CD1c-positive myeloid dendritic cell (primary cell): ENCODE measurements around the gene POGK.
"Not testable (repeated sequence)": the region's sequence is repeated elsewhere in the genome, so short reads cannot be mapped to it uniquely, and the experiment has no call there.

ENCODE experiments used
- DNase-seq: peaks from one replicate; pipeline ENCODE4 v3.0.0-alpha.2; 2016; ENCODE audit errors: extremely low spot score

Gene POGK

DNA sequence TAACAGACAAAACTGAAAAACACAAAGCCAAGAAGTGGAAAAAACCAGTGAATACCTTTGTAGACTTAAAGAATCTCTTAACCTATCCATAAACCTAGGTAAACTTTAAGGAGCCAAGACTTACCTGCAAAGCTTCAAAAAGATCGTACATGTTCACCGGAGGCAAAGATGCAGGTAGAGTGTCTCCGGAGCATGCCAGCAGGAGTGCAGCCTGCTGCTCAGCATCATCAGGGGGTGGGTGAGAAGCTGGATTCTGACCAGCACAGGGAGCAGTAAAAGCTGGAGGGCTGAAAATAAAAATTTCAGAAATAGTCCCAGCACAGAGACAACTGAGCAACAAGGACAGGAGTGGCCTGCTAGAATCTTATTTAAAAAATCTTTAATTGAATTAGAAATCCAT lies 18.7 kb downstream of the POGK start:
- no peak for DNase-seq

DNA sequence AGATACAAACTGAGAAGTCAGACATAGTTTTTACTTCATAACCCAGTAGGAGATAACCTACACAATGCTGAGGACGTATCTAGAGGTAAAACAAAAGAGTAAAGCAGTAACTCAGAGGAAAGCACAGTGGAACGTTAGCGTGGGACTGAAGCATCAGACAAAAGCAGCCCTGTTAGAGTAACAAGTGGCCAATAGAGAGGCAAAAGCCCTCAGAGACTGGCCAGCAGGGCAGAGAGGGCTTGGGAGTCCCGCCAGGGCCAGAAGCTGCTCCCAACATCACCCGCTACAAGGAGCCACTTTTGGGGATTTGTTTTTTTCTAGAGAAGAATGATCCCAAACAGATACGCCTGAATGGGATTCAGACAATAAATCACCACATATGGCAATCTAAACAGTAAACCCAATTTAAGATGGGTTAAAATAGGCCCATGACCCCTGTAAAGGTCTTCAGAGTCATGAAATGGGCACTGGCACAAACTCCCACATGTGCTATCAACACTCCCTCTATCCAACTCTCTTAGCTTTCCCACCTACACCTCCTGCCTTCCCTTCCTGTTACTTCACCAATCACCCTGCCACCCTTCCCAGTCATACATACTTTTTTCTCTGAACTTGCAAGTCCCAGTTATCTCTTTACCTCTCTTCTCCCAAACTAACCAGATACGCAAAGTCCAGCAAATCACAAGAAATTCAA lies 19.6 kb downstream of the POGK start:
- no peak for DNase-seq

DNA sequence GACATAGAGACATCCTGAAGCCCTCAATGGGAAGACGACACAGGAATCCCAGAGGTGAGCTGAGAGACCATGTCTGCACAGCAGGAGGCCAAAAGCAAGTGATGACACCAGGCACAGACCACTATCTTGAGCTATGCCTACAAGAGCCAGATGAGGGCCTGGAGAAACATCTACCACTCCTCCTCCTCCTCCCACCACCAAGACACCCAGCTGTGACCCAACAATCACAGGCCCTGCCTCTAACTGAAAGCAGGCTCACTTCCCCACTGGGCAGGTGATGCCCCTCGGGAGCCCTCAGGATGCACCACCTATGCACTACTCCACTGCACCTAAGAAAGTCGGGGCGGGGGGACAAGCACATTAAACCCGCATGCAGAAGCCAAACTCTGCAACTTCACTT lies 20.3 kb downstream of the POGK start:
- no peak for DNase-seq

DNA sequence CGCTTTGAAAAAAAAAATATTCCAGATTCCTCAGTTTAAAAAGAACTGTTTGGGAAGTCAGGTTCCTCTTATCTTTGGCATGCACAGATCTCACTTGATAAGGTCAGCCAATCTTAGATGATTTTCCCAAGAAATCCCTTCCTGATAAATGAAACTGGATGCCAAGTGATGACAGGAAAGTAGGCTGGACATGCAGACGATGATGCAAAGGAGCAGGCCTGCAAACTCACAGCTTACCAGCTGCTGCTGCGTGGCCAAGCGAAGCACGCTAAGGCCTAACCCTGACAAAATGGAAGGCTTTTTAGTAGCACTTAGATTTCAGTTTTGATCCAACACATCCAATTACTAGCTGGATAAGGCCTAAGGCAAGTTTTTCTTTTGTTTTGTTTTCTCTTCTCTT lies 26.7 kb downstream of the POGK start:
- no peak for DNase-seq

DNA sequence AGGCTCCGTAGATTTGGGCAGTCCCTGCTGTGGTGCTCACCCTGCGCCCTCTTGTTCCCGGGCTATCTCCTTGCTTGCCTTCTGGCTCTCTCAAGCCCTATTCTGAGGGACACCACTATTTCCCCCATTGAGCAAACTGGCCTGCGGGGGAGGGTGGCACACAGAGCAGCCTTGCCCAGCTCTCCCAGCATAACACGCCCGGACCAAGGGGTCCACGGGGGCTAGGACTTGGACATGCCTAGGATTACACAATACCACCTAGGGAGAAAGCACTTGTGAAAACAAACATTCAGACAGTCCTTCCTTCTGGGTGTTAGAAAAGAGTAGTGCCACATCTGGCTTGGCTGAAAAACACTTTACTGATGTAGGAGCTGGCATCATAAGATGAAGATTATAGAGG lies 29.4 kb downstream of the POGK start:
- DNase-seq = no peak

DNA sequence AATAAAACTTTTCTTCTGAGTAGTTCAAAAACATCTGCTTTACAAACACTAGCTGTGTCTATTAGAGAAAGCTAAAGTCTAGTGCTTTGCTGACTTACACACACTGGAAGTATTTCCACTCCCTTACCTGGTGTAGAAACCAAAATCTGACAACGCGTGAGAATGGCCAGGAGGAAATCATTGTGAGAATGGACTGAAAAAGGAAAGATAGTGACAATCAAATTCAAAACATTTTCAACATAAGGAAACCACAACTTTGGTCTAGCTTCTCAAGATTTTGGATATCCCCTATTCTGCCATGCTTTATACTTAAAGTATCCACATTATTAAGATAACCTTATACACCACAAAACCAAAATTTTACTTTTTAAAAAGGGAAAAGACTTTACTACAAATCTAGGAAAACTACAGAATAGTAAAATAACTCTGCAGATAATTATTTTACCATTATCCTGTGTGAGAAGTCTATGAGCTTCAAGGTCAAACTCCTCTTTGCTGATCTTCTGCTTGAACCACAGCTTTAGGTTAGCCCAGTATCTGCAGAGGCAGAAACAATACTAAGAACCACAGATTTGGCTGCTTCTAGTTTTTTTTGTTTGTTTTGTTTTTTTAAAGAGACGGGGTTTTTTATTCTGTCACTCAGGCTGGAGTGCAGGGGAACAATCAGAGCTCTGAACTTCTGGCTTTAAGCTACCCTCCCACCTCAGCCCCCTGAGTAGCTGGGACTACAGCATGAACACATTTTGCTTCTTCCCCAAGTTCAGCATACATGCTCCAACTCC lies 30.2 kb downstream of the POGK start:
- no peak for DNase-seq

DNA sequence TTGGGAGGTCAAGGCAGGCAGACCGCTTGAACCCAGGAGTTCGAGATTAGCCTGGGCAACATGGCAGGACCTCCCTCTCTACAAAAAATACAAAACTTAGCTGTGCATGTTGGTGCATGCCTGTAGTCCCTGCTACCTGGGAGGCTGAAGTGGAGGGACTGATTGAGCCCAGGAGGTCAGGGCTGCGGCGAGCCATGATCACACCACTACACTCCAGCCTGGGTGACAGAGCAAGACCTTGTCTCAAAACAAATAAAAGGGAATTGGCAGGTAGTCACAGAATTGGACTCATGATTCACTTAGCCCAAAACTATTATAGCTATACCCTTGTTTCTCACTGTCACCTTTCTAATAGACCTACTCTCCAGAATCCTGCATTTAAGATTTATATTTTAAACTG lies 31.3 kb downstream of the POGK start:
- no peak for DNase-seq

DNA sequence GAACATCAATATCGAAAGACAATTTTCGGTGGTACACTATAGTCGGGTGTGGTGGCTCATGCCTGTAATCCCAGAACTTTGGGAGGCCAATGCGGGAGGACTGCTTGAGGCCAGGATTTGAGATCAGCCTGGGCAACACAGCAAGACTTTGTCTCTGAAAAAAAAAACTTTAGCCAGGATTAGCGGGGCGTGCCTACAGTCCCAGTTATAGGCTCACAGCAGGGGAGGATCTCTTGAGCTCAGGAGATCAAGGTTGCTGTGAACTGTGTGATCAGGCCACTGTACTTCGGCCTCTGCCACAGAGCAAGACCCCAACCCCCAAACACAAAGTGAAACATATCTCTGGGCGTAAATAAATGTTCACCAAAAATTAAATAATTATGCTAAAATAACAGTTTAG lies 35.2 kb downstream of the POGK start:
- DNase-seq = no peak

DNA sequence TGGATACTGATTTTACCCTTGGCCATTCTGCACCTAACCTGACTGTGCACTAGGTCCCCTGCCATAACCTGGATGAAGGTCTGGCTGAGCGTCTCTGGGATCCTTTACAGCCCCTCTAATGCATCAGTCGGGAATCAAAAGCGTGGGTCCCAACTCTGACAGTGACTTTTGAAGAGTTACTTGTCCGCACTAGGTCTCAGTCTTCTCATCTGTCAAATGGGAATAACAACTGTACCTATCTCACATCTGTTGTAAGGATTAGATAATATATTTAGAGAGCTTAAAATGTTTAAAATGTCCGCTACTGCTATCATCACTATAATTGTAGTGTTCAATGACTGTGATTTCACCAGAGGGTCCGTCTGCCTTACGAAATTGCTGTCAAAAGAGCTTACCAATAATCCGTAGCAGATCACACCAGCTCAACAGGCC lies 36.0 kb downstream of the POGK start:
- no peak for DNase-seq

DNA sequence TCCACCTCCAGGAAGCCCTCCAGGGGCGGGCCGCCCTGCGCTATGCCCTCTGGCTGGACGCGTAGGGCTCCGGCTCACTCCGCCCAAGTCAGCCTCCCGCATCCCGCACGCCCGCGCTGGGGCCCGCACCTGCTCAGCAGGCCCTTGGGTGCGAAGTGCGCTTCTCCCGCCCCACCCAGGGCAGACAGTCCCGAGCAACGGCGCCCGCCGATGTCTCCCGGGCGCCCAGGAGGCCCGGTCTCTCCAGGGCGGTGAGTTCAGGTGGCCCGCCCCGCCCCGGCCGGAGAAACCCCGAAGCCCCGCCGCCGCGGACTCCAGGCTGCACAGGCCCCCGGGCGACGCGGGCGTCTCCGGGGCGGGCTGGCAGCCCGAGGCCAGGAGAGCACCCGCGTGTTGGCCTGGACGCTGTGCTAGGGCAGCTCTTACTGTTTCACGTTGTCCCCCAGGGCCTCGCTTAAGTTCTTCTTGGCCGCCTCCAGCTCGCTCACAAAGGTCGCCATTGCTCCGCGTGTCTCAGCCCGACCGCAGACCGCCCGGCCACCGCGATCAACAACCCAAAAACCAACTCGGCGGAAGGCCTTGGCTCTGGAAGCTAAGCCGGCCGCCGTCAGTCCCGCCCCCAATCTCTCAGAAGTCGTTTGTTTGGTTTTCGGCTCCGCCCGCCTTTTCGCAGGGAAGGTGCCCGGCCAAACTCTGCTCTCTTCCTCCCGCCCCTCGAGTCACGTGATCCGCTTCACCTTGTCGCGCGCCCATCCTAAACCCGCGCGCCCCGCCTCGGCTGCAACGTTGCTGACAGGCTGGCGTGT lies 36.7 kb downstream of the POGK start, which contains the start of gene TADA1:
Gene TADA1 (minus strand): TSS at position 531 of the 806 bp plus-strand sequence. CDS start 31 bp downstream, at position 500.
- peak; percentile 96 for DNase-seq

DNA sequence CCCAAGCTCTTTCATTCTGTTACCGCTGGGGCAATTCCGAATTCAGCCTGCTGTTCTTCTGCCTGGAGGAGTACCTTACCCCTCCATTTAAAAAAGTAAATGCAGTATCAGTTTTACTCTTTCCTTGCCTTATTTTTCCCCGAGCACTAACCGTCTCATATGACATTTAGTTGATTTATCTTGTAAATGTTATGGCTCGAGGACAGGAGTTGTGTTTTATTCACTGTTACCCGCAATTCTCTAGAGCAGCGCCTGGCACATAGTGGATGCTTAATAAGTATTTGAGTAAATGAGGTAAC lies 37.2 kb downstream of the POGK start:
- no peak for DNase-seq

DNA sequence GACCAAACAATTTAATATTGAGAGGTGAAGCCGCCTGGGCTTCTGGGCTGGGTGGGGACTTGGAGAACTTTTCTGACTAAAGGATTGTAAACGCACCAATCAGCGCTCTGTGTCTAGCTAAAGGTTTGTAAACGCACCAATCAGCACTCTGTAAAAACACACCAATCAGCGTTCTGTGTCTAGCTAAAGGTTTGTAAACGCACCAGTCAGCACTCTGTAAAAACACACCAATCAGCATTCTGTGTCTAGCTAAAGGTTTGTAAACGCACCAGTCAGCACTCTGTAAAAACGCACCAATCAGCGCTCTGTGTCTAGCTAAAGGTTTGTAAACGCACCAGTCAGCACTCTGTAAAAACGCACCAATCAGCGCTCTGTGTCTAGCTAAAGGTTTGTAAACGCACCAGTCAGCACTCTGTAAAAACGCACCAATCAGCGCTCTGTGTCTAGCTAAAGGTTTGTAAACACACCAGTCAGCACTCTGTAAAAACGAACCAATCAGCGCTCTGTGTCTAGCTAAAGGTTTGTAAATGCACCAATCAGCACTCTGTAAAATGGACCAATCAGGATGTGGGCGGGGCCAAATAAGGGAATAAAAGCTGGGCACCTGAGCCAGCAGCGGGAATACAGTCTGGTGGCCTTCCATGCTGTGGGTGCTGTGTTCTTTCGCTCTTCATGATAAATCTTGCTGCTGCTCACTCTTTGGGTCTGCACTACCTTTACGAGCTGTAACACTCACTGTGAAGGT lies 39.1 kb downstream of the POGK start:
- not testable (repeated sequence) for DNase-seq

DNA sequence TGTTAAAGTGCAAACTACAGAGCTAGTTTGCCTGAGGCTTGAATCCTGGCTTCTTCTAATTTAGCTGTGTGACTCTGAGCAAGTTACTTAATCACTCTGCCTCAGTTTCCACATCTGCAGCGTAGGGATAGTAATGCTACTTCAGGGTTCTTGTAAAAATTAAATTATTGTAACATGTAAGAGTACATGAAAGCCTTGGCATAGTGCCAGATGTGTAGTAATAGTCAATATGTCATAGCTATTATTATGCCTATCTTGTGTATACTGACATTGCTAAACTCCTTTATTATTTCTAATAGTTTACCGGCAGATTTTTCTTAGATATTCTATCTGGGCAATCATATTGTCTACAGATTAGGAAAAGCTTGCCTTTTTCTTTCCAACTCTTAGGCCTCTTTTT lies 43.6 kb downstream of the POGK start:
- DNase-seq = no peak

DNA sequence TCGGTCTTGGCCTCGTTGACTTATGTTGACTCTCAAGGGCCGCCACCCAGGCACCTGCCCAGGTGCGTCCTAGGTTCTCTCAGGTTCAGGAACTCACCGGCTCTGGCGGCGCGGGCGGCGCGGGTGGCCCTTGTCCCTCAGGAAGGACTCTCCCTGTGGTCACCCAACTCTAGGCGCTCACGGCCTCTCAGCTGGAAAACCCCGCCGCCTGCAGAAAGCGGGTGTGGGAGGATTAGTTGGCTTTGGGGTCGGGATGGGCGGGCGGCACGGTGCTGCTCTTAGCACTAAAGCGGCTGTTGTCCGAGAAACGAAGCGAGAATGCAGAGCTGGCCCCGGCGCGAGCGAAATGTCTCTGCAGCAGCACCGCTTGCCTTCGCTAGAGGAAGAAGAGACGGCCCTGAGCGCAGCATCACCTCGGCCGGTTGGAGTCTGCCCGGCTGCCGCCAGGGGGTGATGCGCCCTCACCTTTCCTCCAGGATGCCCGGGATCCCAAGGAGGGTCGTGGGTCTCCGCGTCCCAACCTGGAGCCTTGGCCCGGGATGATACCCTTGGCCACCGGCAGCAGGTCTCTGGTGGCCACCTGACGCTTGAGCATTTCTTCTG lies 44.9 kb downstream of the POGK start:
- peak; percentile 48 for DNase-seq

DNA sequence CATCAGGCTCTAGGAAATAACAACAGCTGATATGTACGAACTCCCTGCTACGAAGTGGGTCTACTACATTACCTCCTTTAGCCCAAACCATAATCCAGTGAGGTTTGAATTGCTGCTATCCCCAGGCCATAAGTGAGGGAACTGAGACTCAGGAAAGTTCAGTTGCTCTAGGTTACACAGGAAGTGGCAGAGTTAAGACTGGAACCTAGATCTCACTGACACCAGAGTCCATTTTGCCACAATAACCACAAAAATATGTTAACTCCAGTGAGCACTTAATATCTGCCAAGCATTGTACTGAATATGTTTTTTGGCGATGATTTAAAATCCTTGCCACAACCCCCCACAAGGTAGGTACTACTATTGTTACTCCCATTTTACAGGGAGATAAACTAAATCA lies 45.7 kb downstream of the POGK start:
- DNase-seq = no peak

DNA sequence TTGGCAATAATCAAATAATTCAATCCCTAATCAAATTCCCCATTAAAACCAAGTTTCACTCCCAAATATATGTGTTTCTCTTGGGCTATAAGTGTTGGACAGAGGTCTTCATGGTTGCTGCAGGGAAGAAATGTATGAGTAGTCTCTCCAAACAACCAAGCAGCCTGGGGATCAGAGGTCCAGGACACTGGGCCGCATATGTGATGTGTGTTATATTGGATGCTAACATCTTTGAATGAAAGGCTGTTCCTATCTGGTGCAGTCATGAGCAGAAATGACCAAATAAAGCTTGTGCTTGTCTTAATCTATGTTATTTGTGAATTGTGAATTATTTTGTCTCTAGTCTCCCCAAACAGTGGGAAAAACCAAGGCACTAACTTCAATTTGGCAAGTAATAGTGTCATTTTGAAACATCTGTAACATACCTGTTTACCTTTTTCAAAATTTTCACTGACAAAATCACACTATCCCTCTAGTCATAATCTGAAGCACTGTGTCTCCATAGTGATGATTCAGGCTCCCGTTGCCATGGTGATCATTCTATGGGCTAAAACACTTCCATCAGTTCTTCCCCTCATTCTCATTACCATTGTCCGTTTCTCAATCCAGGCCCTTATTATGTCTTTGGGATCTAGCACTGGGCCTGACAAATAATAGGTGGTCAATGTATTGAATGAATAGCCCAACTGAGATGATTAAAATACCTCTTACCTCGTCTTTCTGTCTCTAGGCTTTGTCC lies 49.3 kb downstream of the POGK start:
- DNase-seq = no peak

DNA sequence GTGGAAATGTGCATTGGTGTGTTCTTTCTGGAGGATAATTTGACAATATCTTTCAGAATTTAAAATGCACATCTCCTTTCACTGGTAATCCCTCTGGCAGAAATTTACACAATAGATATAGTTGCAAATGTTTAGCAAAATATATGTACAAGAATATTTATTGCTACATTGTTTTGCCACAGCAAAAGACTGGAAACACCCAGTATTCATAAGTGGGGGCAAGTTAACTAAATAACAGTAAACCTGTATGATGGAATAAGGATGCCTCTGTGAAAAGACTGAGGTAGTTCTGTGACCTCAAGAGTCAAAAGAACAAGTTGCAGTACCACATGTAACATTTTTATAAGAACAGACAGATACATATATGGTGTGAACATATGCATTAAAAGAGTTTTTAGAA lies 50.5 kb downstream of the POGK start:
- no peak for DNase-seq

DNA sequence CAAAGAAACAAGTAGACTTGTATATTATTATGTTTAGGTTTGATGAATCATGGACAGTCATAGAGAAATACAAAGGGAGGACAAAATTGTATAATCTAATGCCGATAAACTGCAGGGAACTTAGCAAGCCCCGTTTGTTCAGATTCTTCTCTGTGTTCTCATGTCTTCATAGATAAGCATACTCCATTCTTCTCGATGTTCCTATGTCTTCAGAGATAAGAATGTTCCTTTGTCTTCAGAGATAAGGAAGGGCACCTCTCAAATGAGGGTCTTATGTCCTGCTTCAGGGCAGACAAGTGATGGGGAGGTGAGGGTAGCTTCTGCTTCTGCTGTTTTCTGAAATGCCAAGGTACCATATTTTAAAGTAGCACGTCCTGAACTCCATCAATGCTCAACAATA lies 56.5 kb downstream of the POGK start:
- no peak for DNase-seq

DNA sequence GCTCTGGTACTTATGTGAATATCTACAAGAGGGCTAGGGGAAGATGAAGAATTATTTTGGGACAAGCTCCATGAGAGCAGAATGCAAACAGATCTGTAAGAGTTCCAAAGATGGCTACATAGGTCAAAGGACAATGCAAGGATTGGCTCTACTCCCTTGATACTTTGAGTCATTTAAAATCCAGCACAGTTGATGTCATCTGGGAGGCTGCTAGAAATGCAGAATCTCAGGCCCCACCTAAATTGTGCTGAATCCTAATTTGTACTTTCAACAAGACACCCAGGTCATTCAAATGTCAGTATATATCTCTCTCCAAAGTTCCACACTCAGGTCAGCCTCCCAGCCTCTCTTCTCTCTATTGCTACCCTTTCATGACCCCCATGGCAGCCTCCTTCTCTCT lies 60.5 kb downstream of the POGK start:
- no peak for DNase-seq

DNA sequence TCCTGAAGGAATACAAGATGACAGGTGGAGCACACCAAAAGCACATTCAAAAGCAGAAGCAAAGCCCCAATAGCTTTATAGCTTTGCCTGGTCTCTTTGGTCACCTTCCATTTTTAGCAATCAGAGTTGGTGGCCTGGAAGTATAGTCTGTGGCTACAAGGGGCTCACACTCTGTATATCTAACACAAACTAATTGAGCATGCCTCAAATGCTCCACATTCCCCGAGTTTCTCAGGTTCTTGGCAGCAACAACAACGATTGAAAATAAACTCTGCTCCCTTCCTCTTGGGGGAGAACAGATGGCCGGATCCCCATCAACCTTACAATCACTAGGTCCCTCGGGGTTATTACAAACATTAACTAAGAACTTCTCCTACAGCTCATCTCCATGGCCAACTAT lies 61.7 kb downstream of the POGK start:
- DNase-seq = no peak

DNA sequence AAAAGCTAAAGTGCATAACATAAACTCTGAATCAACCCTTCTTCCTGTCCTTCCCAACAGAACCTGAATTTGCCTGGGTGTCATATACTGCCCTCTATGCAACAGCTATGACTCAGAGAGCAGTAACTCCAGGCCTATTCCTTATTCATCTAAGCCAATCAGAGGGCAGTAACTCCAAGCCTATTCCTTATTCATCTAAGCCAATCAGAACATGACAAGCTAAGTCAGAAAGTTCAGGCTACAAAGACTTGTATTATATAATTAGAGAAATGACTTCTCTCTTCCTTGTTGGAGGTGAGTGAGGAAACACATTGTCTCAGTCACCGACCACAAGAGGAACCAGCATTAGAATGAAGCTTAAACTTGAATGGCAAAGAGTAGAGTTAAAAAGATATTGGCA lies 63.0 kb downstream of the POGK start:
- peak; percentile 88 for DNase-seq
